H9 (cell line): ENCODE measurements around the gene SELENOK. TPM values are rescaled to one million over a fixed set of nuclear protein-coding genes. Genes with fewer than 3 reads are reported as not detected.

ENCODE experiments used
- DNase-seq: peaks from one replicate; pipeline ENCODE4 v3.0.0-alpha.2; 2017
- H2AFZ ChIP-seq: one replicate; pipeline ENCODE4 v1.6.1; 2013; ENCODE audit warnings: mild to moderate bottlenecking, low read length, control low read depth, moderate library complexity
- H2AK5ac ChIP-seq: 2 replicates; pipeline ENCODE4 v1.6.1; 2013; ENCODE audit warnings: low read length, control low read depth, mixed read lengths; ENCODE audit not compliant: insufficient read length
- H2BK120ac ChIP-seq: one replicate; pipeline ENCODE4 v1.6.1; 2013; ENCODE audit warnings: low read depth, mild to moderate bottlenecking, low read length, control low read depth, inconsistent platforms; ENCODE audit not compliant: poor library complexity, severe bottlenecking
- H2BK12ac ChIP-seq: 2 replicates; pipeline ENCODE4 v1.6.1; 2013; ENCODE audit warnings: low read length, control low read depth, mixed read lengths, low read depth; ENCODE audit not compliant: insufficient read length
- H2BK15ac ChIP-seq: 2 replicates; pipeline ENCODE4 v1.6.1; 2013; ENCODE audit warnings: low read depth, low read length, control low read depth
- H2BK20ac ChIP-seq: one replicate; pipeline ENCODE4 v1.6.1; 2013; ENCODE audit warnings: low read depth, mild to moderate bottlenecking, low read length, control low read depth, inconsistent platforms; ENCODE audit not compliant: poor library complexity, severe bottlenecking
- H2BK5ac ChIP-seq: 2 replicates; pipeline ENCODE4 v1.6.1; 2013; ENCODE audit warnings: low read length, control low read depth, mixed read lengths; ENCODE audit not compliant: insufficient read length
- H3K14ac ChIP-seq: 2 replicates; pipeline ENCODE4 v1.6.1; 2013; ENCODE audit warnings: low read length, control low read depth; ENCODE audit not compliant: insufficient read depth
- H3K18ac ChIP-seq: 2 replicates; pipeline ENCODE4 v1.6.1; 2013; ENCODE audit warnings: low read depth, mild to moderate bottlenecking, mixed read lengths, low read length, control low read depth; ENCODE audit not compliant: insufficient read length
- H3K23ac ChIP-seq: 2 replicates; pipeline ENCODE4 v1.6.1; 2013; ENCODE audit warnings: low read length, control low read depth, mixed read lengths, low read depth; ENCODE audit not compliant: insufficient read length
- H3K23me2 ChIP-seq: 2 replicates; pipeline ENCODE4 v1.6.1; 2013; ENCODE audit warnings: low read depth, mild to moderate bottlenecking, mixed read lengths, low read length, control low read depth; ENCODE audit not compliant: insufficient read length, poor library complexity, severe bottlenecking
- H3K27ac ChIP-seq: 2 replicates; pipeline ENCODE4 v1.5.1; 2013; ENCODE audit warnings: low read length, control low read depth, mixed read lengths, low read depth; ENCODE audit not compliant: insufficient read length
- H3K27me3 ChIP-seq: 2 replicates; pipeline ENCODE4 v1.6.1; 2013; ENCODE audit warnings: low read length, control low read depth, inconsistent platforms; ENCODE audit not compliant: insufficient read depth
- H3K4ac ChIP-seq: 2 replicates; pipeline ENCODE4 v1.6.1; 2013; ENCODE audit warnings: low read depth, mild to moderate bottlenecking, control low read depth, inconsistent platforms, low read length, moderate library complexity
- H3K4me1 ChIP-seq: 2 replicates; pipeline ENCODE4 v1.6.1; 2013; ENCODE audit warnings: low read length, control low read depth, inconsistent platforms; ENCODE audit not compliant: insufficient read depth
- H3K4me2 ChIP-seq: 2 replicates; pipeline ENCODE4 v1.6.1; 2013; ENCODE audit warnings: low read length, control low read depth, mixed read lengths; ENCODE audit not compliant: insufficient read length, insufficient read depth
- H3K56ac ChIP-seq: 2 replicates; pipeline ENCODE4 v1.6.1; 2013; ENCODE audit warnings: low read depth, mild to moderate bottlenecking, mixed read lengths, low read length, control low read depth; ENCODE audit not compliant: insufficient read length
- H3K79me1 ChIP-seq: 2 replicates; pipeline ENCODE4 v1.6.1; 2013; ENCODE audit warnings: low read depth, mild to moderate bottlenecking, moderate library complexity, low read length, control low read depth, inconsistent platforms; ENCODE audit not compliant: insufficient read depth, poor library complexity, severe bottlenecking
- H3K79me2 ChIP-seq: 2 replicates; pipeline ENCODE4 v1.6.1; 2013; ENCODE audit warnings: low read length, control low read depth, inconsistent platforms; ENCODE audit not compliant: insufficient read depth
- H3K9ac ChIP-seq: 2 replicates; pipeline ENCODE4 v1.6.1; 2013; ENCODE audit warnings: low read length, control low read depth, mixed read lengths; ENCODE audit not compliant: insufficient read length; ENCODE audit errors: extremely low read depth
- H3K9me3 ChIP-seq: one replicate; pipeline ENCODE4 v1.6.1; 2013; ENCODE audit warnings: low read depth, low read length, inconsistent platforms; ENCODE audit not compliant: control insufficient read depth
- H3T11ph ChIP-seq: one replicate; pipeline ENCODE4 v1.6.1; 2013; ENCODE audit warnings: mild to moderate bottlenecking, low read length, control low read depth, inconsistent platforms
- H4K20me1 ChIP-seq: one replicate; pipeline ENCODE4 v1.6.1; 2013; ENCODE audit not compliant: control insufficient read depth, insufficient read length, insufficient read depth
- H4K5ac ChIP-seq: 2 replicates; pipeline ENCODE4 v1.6.1; 2013; ENCODE audit warnings: low read depth, mild to moderate bottlenecking, mixed read lengths, low read length, control low read depth; ENCODE audit not compliant: insufficient read length
- H4K8ac ChIP-seq: replicated peaks from 2 replicates; pipeline ENCODE4 v1.6.1; 2013; ENCODE audit warnings: low read length, control low read depth, mixed read lengths, low read depth; ENCODE audit not compliant: insufficient read length
- H4K91ac ChIP-seq: 2 replicates; pipeline ENCODE4 v1.6.1; 2013; ENCODE audit warnings: low read depth, mild to moderate bottlenecking, moderate library complexity, mixed read lengths, low read length, control low read depth; ENCODE audit not compliant: insufficient read length
- H3K27ac Mint-ChIP-seq, 3 experiments: 2 replicates in 2 of 3; 3 replicates in 1 of 3; pipeline ENCODE4 v1.8.0; 2020 to 2021; ENCODE audit warnings: mixed read lengths in 3 of 3, mild to moderate bottlenecking in 1 of 3, moderate library complexity in 1 of 3
- H3K27me3 Mint-ChIP-seq: 2 replicates; pipeline ENCODE4 v1.8.0; 2021; ENCODE audit warnings: low read depth, mild to moderate bottlenecking, moderate library complexity, mixed read lengths
- H3K36me3 Mint-ChIP-seq, 3 experiments: 2 replicates in 2 of 3; 3 replicates in 1 of 3; pipeline ENCODE4 v1.8.0; 2020 to 2021; ENCODE audit warnings: low read depth in 3 of 3, mixed read lengths in 3 of 3; ENCODE audit not compliant: insufficient read depth in 1 of 3
- H3K4me1 Mint-ChIP-seq, 2 experiments: 2 replicates each; pipeline ENCODE4 v1.8.0; 2020; ENCODE audit warnings: mixed read lengths in 2 of 2
- H3K4me3 Mint-ChIP-seq, 2 experiments: 2 replicates in 1 of 2; 3 replicates in 1 of 2; pipeline ENCODE4 v1.8.0; 2020 to 2021; ENCODE audit warnings: mild to moderate bottlenecking in 2 of 2, mixed read lengths in 2 of 2, moderate library complexity in 1 of 2
- H3K9me3 Mint-ChIP-seq, 2 experiments: 2 replicates in 1 of 2; 3 replicates in 1 of 2; pipeline ENCODE4 v1.8.0; 2020; ENCODE audit warnings: mild to moderate bottlenecking in 2 of 2, mixed read lengths in 2 of 2, moderate library complexity in 1 of 2
- WGBS: extraction: QIAGEN DNeasy Blood & Tissue Kit; methylation state at CpG from one replicate; pipeline ENCODE4 v1.1.7; 2013; ENCODE audit warnings: missing lambda C conversion rate, low lambda C conversion rate, mixed read lengths; ENCODE audit not compliant: insufficient read length; ENCODE audit errors: extremely low coverage; 5-methylcytosine and 5-hydroxymethylcytosine counted together
- total RNA-seq: library from RNA; stranded (reverse); gene quantifications from 2 replicates; pipeline ENCODE4 v1.2.1, GENCODE V29; 2021
- TF ChIP-seq, protein P1 (sequence below): fragments of 200-600 bp; sonication (generic); conservative IDR thresholded peaks from 3 replicates; pipeline ENCODE4 v1.8.0; 2021; ENCODE audit warnings: antibody characterized with exemption, mild to moderate bottlenecking

Gene SELENOK
- total RNA-seq, 1 experiment from 2014 or later = 34.6 TPM

DNA sequence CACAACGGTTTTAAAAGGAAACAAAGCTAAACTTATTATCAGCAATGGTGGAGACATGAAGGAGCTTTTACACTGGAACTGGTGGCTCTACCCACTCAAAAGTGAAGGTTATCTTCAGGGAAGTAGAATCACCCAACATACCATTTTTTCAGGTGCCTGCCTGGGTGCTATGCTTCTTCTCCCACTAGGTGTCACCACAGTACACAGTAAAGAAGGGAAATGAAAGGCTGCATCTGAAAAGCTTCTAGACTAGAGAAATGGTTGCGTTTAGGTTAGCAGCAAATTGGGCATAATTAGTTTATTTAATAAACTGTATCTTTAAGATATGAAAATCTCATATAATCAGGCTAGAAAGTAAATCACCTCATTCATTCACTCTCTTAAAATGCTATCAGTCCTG, 47.0 kb upstream of the SELENOK start:
- Histone ChIP-seq H2AK5ac (no peak overlapping the region), H2BK5ac (no peak overlapping the region), H3K9ac (no peak overlapping the region), H2BK12ac (no peak overlapping the region), H2AFZ (no peak overlapping the region), H2BK15ac (no peak overlapping the region), H3K79me1 (no peaks in the 10 kb centered on the region), H3K79me2 (no peaks in the 10 kb centered on the region), H3K56ac (no peak overlapping the region), H2BK20ac (no peak overlapping the region), H4K5ac (no peak overlapping the region), H4K8ac (no peak overlapping the region), H2BK120ac (no peak overlapping the region), H3K27ac (no peak overlapping the region), H3K4ac (no peak overlapping the region), H3K27me3 (no peaks in the 10 kb centered on the region), H3K23ac (no peak overlapping the region), H4K20me1 (no peaks in the 10 kb centered on the region), H3K14ac (no peak overlapping the region), H3K18ac (no peak overlapping the region), H3K4me1 (no peaks in the 10 kb centered on the region), H3K9me3 (no peaks in the 10 kb centered on the region), H3K4me2 (no peak overlapping the region), H3K23me2 (no peaks in the 10 kb centered on the region), H3T11ph (no peak overlapping the region), H4K91ac (no peak overlapping the region)
- no CpG with 5 or more reads among the region's 2 CpGs for WGBS
- H3K27me3 Mint-ChIP-seq = no peaks in the 10 kb centered on the region; the same call in 1 of the 2 replicates
- H3K4me1 Mint-ChIP-seq = no peaks in the 10 kb centered on the region
- no peak overlapping the region for H3K27ac Mint-ChIP-seq
- H3K4me3 Mint-ChIP-seq = no peak overlapping the region
- peaks cover 6 to 17% (median 8%) of the 10 kb centered on the region in 3 experiments; a peak in 6 of 7 replicates for H3K36me3 Mint-ChIP-seq
- TF ChIP-seq, protein P1, sequence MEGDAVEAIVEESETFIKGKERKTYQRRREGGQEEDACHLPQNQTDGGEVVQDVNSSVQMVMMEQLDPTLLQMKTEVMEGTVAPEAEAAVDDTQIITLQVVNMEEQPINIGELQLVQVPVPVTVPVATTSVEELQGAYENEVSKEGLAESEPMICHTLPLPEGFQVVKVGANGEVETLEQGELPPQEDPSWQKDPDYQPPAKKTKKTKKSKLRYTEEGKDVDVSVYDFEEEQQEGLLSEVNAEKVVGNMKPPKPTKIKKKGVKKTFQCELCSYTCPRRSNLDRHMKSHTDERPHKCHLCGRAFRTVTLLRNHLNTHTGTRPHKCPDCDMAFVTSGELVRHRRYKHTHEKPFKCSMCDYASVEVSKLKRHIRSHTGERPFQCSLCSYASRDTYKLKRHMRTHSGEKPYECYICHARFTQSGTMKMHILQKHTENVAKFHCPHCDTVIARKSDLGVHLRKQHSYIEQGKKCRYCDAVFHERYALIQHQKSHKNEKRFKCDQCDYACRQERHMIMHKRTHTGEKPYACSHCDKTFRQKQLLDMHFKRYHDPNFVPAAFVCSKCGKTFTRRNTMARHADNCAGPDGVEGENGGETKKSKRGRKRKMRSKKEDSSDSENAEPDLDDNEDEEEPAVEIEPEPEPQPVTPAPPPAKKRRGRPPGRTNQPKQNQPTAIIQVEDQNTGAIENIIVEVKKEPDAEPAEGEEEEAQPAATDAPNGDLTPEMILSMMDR = peak; percentile 90
- H3K9me3 Mint-ChIP-seq = peaks cover 15 to 17% of the 10 kb centered on the region in 2 experiments
- peak; percentile 44 for DNase-seq
